Measurements from ENCODE around the gene SPNS3. TPM values are rescaled to one million over a fixed set of nuclear protein-coding genes. Genes with fewer than 3 reads are reported as not detected.

The SPNS3 gene
- total and polyA plus RNA-seq, 10 of the 15 experiments (the other 5 are each of a cell fraction or from before 2014, with no cell fraction given): 0.16 to 2.6 (median 0.97) TPM

- FAIRE-seq: no peak
- in situ Hi-C loops (cut with MboI): no loop called here
- CTCF ChIA-PET: no interaction called here
Observed at GRCh38 chr17:4446326-4447071, 12.8 kb downstream of the SPNS3 start.

More at GRCh38 chr17:4446326-4447071, 12.8 kb downstream of the SPNS3 start:
- Histone ChIP-seq H3K4me3 (no peak overlapping the region), H3K9me3 (replicated peaks; ENCODE audit: control insufficient read depth, insufficient read depth, low read length) (no peaks in the 10 kb centered on the region), H3K4me2 (ENCODE audit: control insufficient read depth, insufficient read depth) (no peak overlapping the region), H3K4me1 (ENCODE audit: control insufficient read depth, insufficient read depth, low read length) (no peaks in the 10 kb centered on the region), H3K36me3 (ENCODE audit: control insufficient read depth in 2 of 2, insufficient read depth in 2 of 2, low read length in 1 of 2) (no peaks in the 10 kb centered on the region), H4K20me1 (ENCODE audit: control insufficient read depth, insufficient read depth) (no peaks in the 10 kb centered on the region), H3K9ac (ENCODE audit: control insufficient read depth, insufficient read depth, low read length) (no peak overlapping the region), H2AFZ (ENCODE audit: control insufficient read depth, low read depth, low read length) (no peak overlapping the region), H3K27me3 (replicated peaks in 1 of 2; ENCODE audit: control insufficient read depth in 2 of 2, insufficient read depth in 2 of 2, low read length in 1 of 2) (no peaks in the 10 kb centered on the region; a peak in 1 of 4 replicates), H3K27ac (ENCODE audit: control insufficient read depth, insufficient read depth) (no peak overlapping the region), H3K79me2 (ENCODE audit: control insufficient read depth, insufficient read depth, low read length) (no peaks in the 10 kb centered on the region)
- ChIA-PET RAD21 (ENCODE audit: unreplicated experiment) (no interaction called here), SMC1A (ENCODE audit: uncharacterized antibody, unreplicated experiment) (no interaction called here), POLR2A (no interaction called here)
- WGBS (ENCODE audit: insufficient coverage, insufficient replicate concordance, low lambda C conversion rate, missing lambda C conversion rate): 24% methylated on average over 16 of the region's 20 CpGs
- DNase-seq (ENCODE audit: low read depth, low spot score) (no peak), ATAC-seq (no peak)
- BruUV-seq (replicated peaks): no TSS peak
- intact Hi-C loops (cut with micrococcal nuclease; ENCODE audit: unreplicated experiment): no loop called here
- TF ChIP-seq TAF1 (IDR thresholded peaks at IDR 0.05; ENCODE audit: borderline replicate concordance, low read depth, low read length) (no peak), HDAC6 (IDR thresholded peaks at IDR 0.05; ENCODE audit: unreplicated experiment) (no peak), KAT2A (conservative IDR thresholded peaks at IDR 0.05; ENCODE audit: control insufficient read depth, low read depth, low read length) (no peak), EED (IDR thresholded peaks at IDR 0.05; ENCODE audit: low read depth) (no peak), CBX3 (IDR thresholded peaks at IDR 0.05; ENCODE audit: borderline replicate concordance, low read depth) (no peak), RAD51 (IDR thresholded peaks at IDR 0.05) (no peak)
- TF ChIP-seq, protein P1, sequence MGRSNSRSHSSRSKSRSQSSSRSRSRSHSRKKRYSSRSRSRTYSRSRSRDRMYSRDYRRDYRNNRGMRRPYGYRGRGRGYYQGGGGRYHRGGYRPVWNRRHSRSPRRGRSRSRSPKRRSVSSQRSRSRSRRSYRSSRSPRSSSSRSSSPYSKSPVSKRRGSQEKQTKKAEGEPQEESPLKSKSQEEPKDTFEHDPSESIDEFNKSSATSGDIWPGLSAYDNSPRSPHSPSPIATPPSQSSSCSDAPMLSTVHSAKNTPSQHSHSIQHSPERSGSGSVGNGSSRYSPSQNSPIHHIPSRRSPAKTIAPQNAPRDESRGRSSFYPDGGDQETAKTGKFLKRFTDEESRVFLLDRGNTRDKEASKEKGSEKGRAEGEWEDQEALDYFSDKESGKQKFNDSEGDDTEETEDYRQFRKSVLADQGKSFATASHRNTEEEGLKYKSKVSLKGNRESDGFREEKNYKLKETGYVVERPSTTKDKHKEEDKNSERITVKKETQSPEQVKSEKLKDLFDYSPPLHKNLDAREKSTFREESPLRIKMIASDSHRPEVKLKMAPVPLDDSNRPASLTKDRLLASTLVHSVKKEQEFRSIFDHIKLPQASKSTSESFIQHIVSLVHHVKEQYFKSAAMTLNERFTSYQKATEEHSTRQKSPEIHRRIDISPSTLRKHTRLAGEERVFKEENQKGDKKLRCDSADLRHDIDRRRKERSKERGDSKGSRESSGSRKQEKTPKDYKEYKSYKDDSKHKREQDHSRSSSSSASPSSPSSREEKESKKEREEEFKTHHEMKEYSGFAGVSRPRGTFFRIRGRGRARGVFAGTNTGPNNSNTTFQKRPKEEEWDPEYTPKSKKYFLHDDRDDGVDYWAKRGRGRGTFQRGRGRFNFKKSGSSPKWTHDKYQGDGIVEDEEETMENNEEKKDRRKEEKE (IDR thresholded peaks at IDR 0.05): no peak
